GM23248 (cell line): ENCODE data around the gene CADM4. TPM values are rescaled to one million over a fixed set of nuclear protein-coding genes. Genes with fewer than 3 reads are reported as not detected.

ENCODE experiments used
- DNase-seq: peaks from one replicate; pipeline ENCODE4 v3.0.0-alpha.2; 2015
- H2AFZ ChIP-seq: fragments of 200-600 bp; sonication (generic); 2 replicates; pipeline ENCODE4 v1.6.1; 2016; ENCODE audit warnings: antibody characterized with exemption
- H3F3A ChIP-seq: fragments of 200-600 bp; sonication (generic); 2 replicates; pipeline ENCODE4 v1.6.1; 2016; ENCODE audit warnings: mild to moderate bottlenecking, antibody characterized with exemption, mixed run types; ENCODE audit not compliant: insufficient read depth
- H3K27ac ChIP-seq: fragments of 200-600 bp; sonication (generic); 2 replicates; pipeline ENCODE4 v1.5.1; 2016; ENCODE audit warnings: mild to moderate bottlenecking
- H3K27me3 ChIP-seq: fragments of 200-600 bp; sonication (generic); replicated peaks from 2 replicates; pipeline ENCODE4 v1.6.1; 2016; ENCODE audit warnings: mild to moderate bottlenecking; ENCODE audit not compliant: insufficient read depth
- H3K36me3 ChIP-seq: fragments of 200-600 bp; sonication (generic); 2 replicates; pipeline ENCODE4 v1.6.1; 2016; ENCODE audit warnings: low read depth, mild to moderate bottlenecking
- H3K4me1 ChIP-seq: fragments of 200-600 bp; sonication (generic); 2 replicates; pipeline ENCODE4 v1.6.1; 2016; ENCODE audit warnings: mild to moderate bottlenecking; ENCODE audit not compliant: insufficient read depth
- H3K4me2 ChIP-seq: fragments of 200-600 bp; sonication (generic); one replicate; pipeline ENCODE4 v1.6.1; 2016; ENCODE audit warnings: mild to moderate bottlenecking; ENCODE audit not compliant: unreplicated experiment
- H3K4me3 ChIP-seq: fragments of 200-600 bp; sonication (generic); 2 replicates; pipeline ENCODE4 v1.5.1; 2016; ENCODE audit warnings: mild to moderate bottlenecking
- H3K79me2 ChIP-seq: fragments of 200-600 bp; sonication (generic); 2 replicates; pipeline ENCODE4 v1.6.1; 2016; ENCODE audit warnings: mild to moderate bottlenecking; ENCODE audit not compliant: insufficient read depth
- H3K9ac ChIP-seq: fragments of 200-600 bp; sonication (generic); 2 replicates; pipeline ENCODE4 v1.6.1; 2016; ENCODE audit warnings: mild to moderate bottlenecking
- H3K9me2 ChIP-seq: fragments of 200-600 bp; sonication (generic); 2 replicates; pipeline ENCODE4 v1.6.1; 2016; ENCODE audit warnings: mixed run types, mild to moderate bottlenecking, moderate library complexity; ENCODE audit not compliant: insufficient read depth
- H3K9me3 ChIP-seq: fragments of 200-600 bp; sonication (generic); one replicate; pipeline ENCODE4 v1.6.1; 2017; ENCODE audit warnings: low read depth
- H4K20me1 ChIP-seq: fragments of 200-600 bp; sonication (generic); 2 replicates; pipeline ENCODE4 v1.6.0; 2016; ENCODE audit not compliant: insufficient read depth
- EZH2 ChIP-seq: fragments of 200-600 bp; sonication (generic); IDR thresholded peaks from 2 replicates; pipeline ENCODE4 v1.6.1; 2018; ENCODE audit warnings: antibody characterized with exemption, mild to moderate bottlenecking; ENCODE audit not compliant: insufficient read depth, poor library complexity, severe bottlenecking
- EZH2phosphoT487 ChIP-seq: fragments of 200-600 bp; sonication (generic); IDR thresholded peaks from 2 replicates; pipeline ENCODE4 v1.6.1; 2018; ENCODE audit warnings: antibody characterized with exemption, moderate library complexity, mild to moderate bottlenecking, low read depth; ENCODE audit not compliant: insufficient read depth
- WGBS, 2 experiments: methylation state at CpG; one replicate each; pipeline ENCODE4 v1.1.6; 2015 to 2017; ENCODE audit warnings: low lambda C conversion rate in 2 of 2, low coverage in 1 of 2; ENCODE audit errors: missing lambda C conversion rate in 2 of 2; 5-methylcytosine and 5-hydroxymethylcytosine counted together
- in situ Hi-C: fragments of 300-500 bp; cut with MboI; formaldehyde crosslinking; loops from 2 replicates; pipeline ENCODE4 v1.15.0; 2020
- polyA plus RNA-seq: library from polyadenylated mRNA; unstranded; fragments of >200 nt; fragmentation: Nextera tagmentation; extraction: Ambion mirVana; gene quantifications from 2 replicates; pipeline ENCODE4 v1.2.1, GENCODE V29; 2016
- total RNA-seq: library from RNA; depleted of rRNA; stranded (reverse); fragments of >200 nt; shearing (Covaris generic); gene quantifications from 2 replicates; pipeline ENCODE4 v1.2.3, GENCODE V29; 2014

The CADM4 gene
- total and polyA plus RNA-seq, 2 experiments from 2014 or later, result 0.14 to 1.7 TPM

GRCh38 chr19:43648633-43649032 is 9.0 kb upstream of the CADM4 start:
- H3K4me3 ChIP-seq, result no peak overlapping the region
- peaks cover 29% of the 10 kb centered on the region for H3F3A ChIP-seq
- H3K36me3 ChIP-seq, result peaks cover 38% of the 10 kb centered on the region
- H3K4me2 ChIP-seq, result no peak overlapping the region
- no peak for DNase-seq
- no peak overlapping the region for H3K27ac ChIP-seq
- 94% methylated on average over 5 to 6 of the region's 6 CpGs for WGBS, 2 experiments
- H3K27me3 ChIP-seq, result no peaks in the 10 kb centered on the region
- no peak for TF ChIP-seq EZH2phosphoT487
- TF ChIP-seq EZH2, result no peak
- no peak overlapping the region for H2AFZ ChIP-seq
- H3K79me2 ChIP-seq, result no peaks in the 10 kb centered on the region
- H3K9me2 ChIP-seq, result no peaks in the 10 kb centered on the region
- H3K4me1 ChIP-seq, result no peaks in the 10 kb centered on the region
- H3K9ac ChIP-seq, result no peak overlapping the region
- H4K20me1 ChIP-seq, result no peaks in the 10 kb centered on the region
- H3K9me3 ChIP-seq, result no peaks in the 10 kb centered on the region
- in situ Hi-C loops, result no loop called here

GRCh38 chr19:43644181-43644580 is 4.5 kb upstream of the CADM4 start:
- Histone ChIP-seq H2AFZ (no peak overlapping the region), H3K4me1 (no peaks in the 10 kb centered on the region), H3K36me3 (peaks cover 19% of the 10 kb centered on the region), H3K9me2 (no peaks in the 10 kb centered on the region), H3K9ac (no peak overlapping the region), H3K9me3 (no peaks in the 10 kb centered on the region), H3K79me2 (no peaks in the 10 kb centered on the region), H3K4me2 (no peak overlapping the region), H3K27me3 (peaks cover 5% of the 10 kb centered on the region; the same call in 1 of the 2 replicates), H3F3A (peaks cover 33% of the 10 kb centered on the region), H4K20me1 (no peaks in the 10 kb centered on the region), H3K27ac (no peak overlapping the region), H3K4me3 (no peak overlapping the region)
- in situ Hi-C loops, result no loop called here
- no peak for DNase-seq
- WGBS, 2 experiments, result 82 to 83% methylated on average over 13 of the region's 13 CpGs
- TF ChIP-seq EZH2 (no peak), EZH2phosphoT487 (no peak)

GRCh38 chr19:43643326-43643725 is 3.7 kb upstream of the CADM4 start:
- H3K9ac ChIP-seq, result no peak overlapping the region
- peaks cover 19% of the 10 kb centered on the region for H3K36me3 ChIP-seq
- H4K20me1 ChIP-seq, result no peaks in the 10 kb centered on the region
- H3K4me3 ChIP-seq, result no peak overlapping the region
- H3K27me3 ChIP-seq, result peaks cover 14% of the 10 kb centered on the region
- no peaks in the 10 kb centered on the region for H3K4me1 ChIP-seq
- no peak overlapping the region for H3K27ac ChIP-seq
- whole genome bisulfite sequencing, 2 experiments, result 40 to 43% methylated on average over 3 of the region's 3 CpGs
- no peaks in the 10 kb centered on the region for H3K79me2 ChIP-seq
- H3K9me2 ChIP-seq, result no peaks in the 10 kb centered on the region
- no peaks in the 10 kb centered on the region for H3K9me3 ChIP-seq
- TF ChIP-seq EZH2phosphoT487, result no peak
- peaks cover 29% of the 10 kb centered on the region for H3F3A ChIP-seq
- DNase-seq, result no peak
- H3K4me2 ChIP-seq, result no peak overlapping the region
- H2AFZ ChIP-seq, result no peak overlapping the region
- in situ Hi-C loops, result no loop called here

GRCh38 chr19:43642531-43642930 is 2.9 kb upstream of the CADM4 start:
- Histone ChIP-seq H3K4me3 (no peak overlapping the region), H3F3A (peaks cover 25% of the 10 kb centered on the region), H3K4me2 (no peak overlapping the region), H3K4me1 (no peaks in the 10 kb centered on the region), H3K36me3 (peaks cover 11% of the 10 kb centered on the region), H3K27me3 (peaks cover 21% of the 10 kb centered on the region), H3K79me2 (no peaks in the 10 kb centered on the region), H3K27ac (no peak overlapping the region), H3K9me2 (no peaks in the 10 kb centered on the region), H4K20me1 (no peaks in the 10 kb centered on the region), H3K9ac (no peak overlapping the region), H2AFZ (no peak overlapping the region), H3K9me3 (no peaks in the 10 kb centered on the region)
- TF ChIP-seq EZH2, result no peak
- no peak for TF ChIP-seq EZH2phosphoT487
- no peak for DNase-seq
- in situ Hi-C loops, result no loop called here
- 70 to 85% methylated on average over 4 of the region's 4 CpGs for WGBS, 2 experiments

GRCh38 chr19:43641333-43641732 is 1.7 kb upstream of the CADM4 start:
- Histone ChIP-seq H2AFZ (no peak overlapping the region), H3F3A (peaks cover 22% of the 10 kb centered on the region; the same call in 1 of the 2 replicates), H3K36me3 (peaks cover 1% of the 10 kb centered on the region; the same call in 1 of the 2 replicates), H3K27me3 (peaks cover 22% of the 10 kb centered on the region), H3K4me2 (no peak overlapping the region), H3K4me3 (no peak overlapping the region), H3K9me2 (no peaks in the 10 kb centered on the region), H3K9me3 (no peaks in the 10 kb centered on the region), H3K27ac (no peak overlapping the region), H4K20me1 (no peaks in the 10 kb centered on the region), H3K9ac (no peak overlapping the region), H3K4me1 (no peaks in the 10 kb centered on the region), H3K79me2 (no peaks in the 10 kb centered on the region)
- in situ Hi-C loops, result no loop called here
- no peak for DNase-seq
- no peak for TF ChIP-seq EZH2phosphoT487
- no peak for TF ChIP-seq EZH2
- WGBS, 2 experiments, result 96 to 97% methylated on average over 2 of the region's 2 CpGs
